K562 (cell line): ENCODE data around the gene DNALI1. TPM values are rescaled to one million over a fixed set of nuclear protein-coding genes. Genes with fewer than 3 reads are reported as not detected.

Experiments used
- ARNT ChIP-seq, 2 experiments: fragments of 450-650 bp; IDR thresholded peaks; 2 replicates each; pipeline ENCODE4 v1.6.1; 2016; ENCODE audit warnings: mild to moderate bottlenecking in 1 of 2
- BRD9 ChIP-seq: fragments of 450-650 bp; IDR thresholded peaks from 2 replicates; pipeline ENCODE4 v1.6.1; 2018; ENCODE audit warnings: low read depth; ENCODE audit not compliant: partially characterized antibody
- E2F3 ChIP-seq: fragments of 250-450 bp; sonication (Bioruptor Pico); IDR thresholded peaks from 2 replicates; pipeline ENCODE4 v1.4.0; 2020; ENCODE audit warnings: mild to moderate bottlenecking
- EGR1 ChIP-seq: fragments of 450-650 bp; conservative IDR thresholded peaks from 2 replicates; pipeline ENCODE4 v1.6.1; 2017; ENCODE audit warnings: mild to moderate bottlenecking
- ETV6 ChIP-seq, 3 experiments: fragments of 150-350 bp in 1 of 3; sonication (generic) in 1 of 3; formaldehyde crosslinking in 1 of 3; IDR thresholded peaks; 2 replicates each; pipeline versions ENCODE4 v1.6.1 to v1.8.0; 2014 to 2022; ENCODE audit warnings: borderline replicate concordance in 2 of 3, low read depth in 2 of 3, antibody characterized with exemption in 1 of 3, low read length in 1 of 3, mild to moderate bottlenecking in 1 of 3, missing genetic modification reagents in 1 of 3
- FOSL1 ChIP-seq: fragments of 200-800 bp; sonication (Bioruptor generic); conservative IDR thresholded peaks from 2 replicates; pipeline ENCODE4 v1.6.1; 2016; ENCODE audit warnings: missing genetic modification characterization, missing compliant biosample characterization
- GABPA ChIP-seq: fragments of 200-800 bp; sonication (Bioruptor generic); conservative IDR thresholded peaks from 2 replicates; pipeline ENCODE4 v1.6.1; 2016; ENCODE audit warnings: low read depth, missing genetic modification characterization, missing compliant biosample characterization
- HCFC1 ChIP-seq: IDR thresholded peaks from 2 replicates; pipeline ENCODE4 v1.6.1; 2012; ENCODE audit warnings: low read depth, low read length, improper control_type of control experiment
- LCOR ChIP-seq: sonication (generic); formaldehyde crosslinking; IDR thresholded peaks from 2 replicates; pipeline ENCODE4 v1.8.0; 2022; ENCODE audit warnings: mild to moderate bottlenecking, missing genetic modification reagents
- MAFF ChIP-seq: IDR thresholded peaks from 2 replicates; pipeline ENCODE4 v1.6.1; 2012; ENCODE audit warnings: low read length, improper control_type of control experiment
- MIER1 ChIP-seq: fragments of 450-650 bp; IDR thresholded peaks from 2 replicates; pipeline ENCODE4 v1.6.1; 2016; ENCODE audit warnings: antibody characterized with exemption, mild to moderate bottlenecking, low read depth
- PKNOX1 ChIP-seq: fragments of 450-650 bp; IDR thresholded peaks from 2 replicates; pipeline ENCODE4 v1.6.1; 2016
- THAP7 ChIP-seq: fragments of 250-450 bp; sonication (Bioruptor Pico); IDR thresholded peaks from 2 replicates; pipeline ENCODE4 v1.5.0; 2021
- UBTF ChIP-seq, 2 experiments: IDR thresholded peaks; 2 replicates each; pipeline ENCODE4 v1.6.1; 2012; ENCODE audit warnings: improper control_type of control experiment in 2 of 2, low read depth in 2 of 2, low read length in 2 of 2, borderline replicate concordance in 1 of 2
- ZBTB11 ChIP-seq, 3 experiments: fragments of 200-800 bp in 1 of 3; fragments of 250-450 bp in 1 of 3; fragments of 450-650 bp in 1 of 3; sonication (Bioruptor Pico) in 1 of 3; sonication (Bioruptor generic) in 1 of 3; formaldehyde crosslinking in 1 of 3; IDR thresholded peaks; 2 replicates each; pipeline versions ENCODE4 v1.6.1 to v1.8.0; 2016 to 2022; ENCODE audit warnings: mild to moderate bottlenecking in 2 of 3, missing genetic modification characterization in 2 of 3, missing compliant biosample characterization in 1 of 3, moderate library complexity in 1 of 3
- ZNF3 ChIP-seq: fragments of 250-450 bp; sonication (Bioruptor Pico); IDR thresholded peaks from 2 replicates; pipeline ENCODE4 v1.5.0; 2021; ENCODE audit warnings: mild to moderate bottlenecking, moderate library complexity
- ZNF511 ChIP-seq: sonication (generic); formaldehyde crosslinking; IDR thresholded peaks from 2 replicates; pipeline ENCODE4 v1.8.0; 2022; ENCODE audit warnings: mild to moderate bottlenecking, missing genetic modification reagents
- ZNF589 ChIP-seq: fragments of 200-800 bp; sonication (Bioruptor generic); IDR thresholded peaks from 2 replicates; pipeline ENCODE4 v1.6.1; 2016; ENCODE audit warnings: low read depth, missing genetic modification characterization, missing compliant biosample characterization
- polyA plus RNA-seq, 8 experiments: library from polyadenylated mRNA; depleted of rRNA in 4 of 8; stranded (reverse) in 5 of 8; unstranded in 3 of 8; fragments of >200 nt; fragmentation: Nextera tagmentation in 2 of 8; fragmentation: Illumina TruSeq in 1 of 8; extraction: Ambion mirVana in 2 of 8; extraction: Trizol in 1 of 8; gene quantifications; 2 replicates each; pipeline versions ENCODE4 v1.2.1 to v1.2.3, GENCODE V29; 2011 to 2014; ENCODE audit warnings: inconsistent platforms in 1 of 8, missing spikeins in 1 of 8
- total RNA-seq, 7 experiments: library from RNA; depleted of rRNA in 6 of 7; stranded (reverse); fragments of >200 nt in 6 of 7; fragmentation: Illumina TruSeq in 2 of 7; extraction: Trizol in 2 of 7; gene quantifications; 2 replicates each; pipeline versions ENCODE4 v1.2.1 to v1.2.3, GENCODE V29; 2011 to 2021; ENCODE audit warnings: low replicate concordance in 1 of 7

The DNALI1 gene
- total and polyA plus RNA-seq, 9 of the 15 experiments (the other 6 are each of a cell fraction or from before 2014, with no cell fraction given) = 0.87 to 5.6 (median 1.2) TPM

- TF ChIP-seq UBTF (IDR thresholded peaks at IDR 0.05; ENCODE audit: borderline replicate concordance in 1 of 2, low read depth in 2 of 2, low read length in 2 of 2) = 0 out of 4 replicates have a peak, but pooled peaks of 1 of the 2 experiments have one; percentile 50
- no peak for TF ChIP-seq ZNF511
- no peak for TF ChIP-seq ARNT (IDR thresholded peaks at IDR 0.05)
- no peak for TF ChIP-seq ETV6 (IDR thresholded peaks at IDR 0.05; ENCODE audit: borderline replicate concordance in 1 of 2, low read depth in 2 of 2, low read length in 1 of 2)
- 0 out of 2 replicates have a peak, but pooled peaks have one; percentile 13 for TF ChIP-seq ETV6 (CRISPR knock-in tag; IDR thresholded peaks at IDR 0.05; ENCODE audit: borderline replicate concordance)
- TF ChIP-seq LCOR (CRISPR knock-in tag) = peak; percentile 70; the same call in 1 of the 2 replicates
- peak; percentile 25; the same call in 1 of the 2 replicates for TF ChIP-seq PKNOX1
- TF ChIP-seq FOSL1 (tag) = peak; percentile 28; the same call in 1 of the 2 replicates
- TF ChIP-seq ZNF3 = no peak
- no peak for TF ChIP-seq MAFF
- TF ChIP-seq MIER1 = no peak
- TF ChIP-seq HCFC1 = peak; percentile 74
- no peak for TF ChIP-seq ZNF589
- TF ChIP-seq THAP7 (CRISPR knock-in tag) = 0 out of 2 replicates have a peak, but pooled peaks have one; percentile 43
- TF ChIP-seq GABPA = peak; percentile 98
- TF ChIP-seq E2F3 (CRISPR knock-in tag) = no peak
- peak in 2 of 3 experiments; percentile 57 to 89; a peak in 3 of 6 replicates for TF ChIP-seq ZBTB11 (CRISPR knock-in tag; IDR thresholded peaks at IDR 0.05)
- TF ChIP-seq EGR1 = peak; percentile 94
- TF ChIP-seq BRD9 = no peak
Observed at GRCh38 chr1:37595440-37596181, 38.9 kb downstream of the DNALI1 start, which contains the start of gene GNL2 (continued).
